Peyer's patch (tissue), 4 donors: Measurements from ENCODE around the gene TSR1.

Experiments used
- POLR2A ChIP-seq, 2 donors: fragments of 450-650 bp; IDR thresholded peaks; one replicate each; pipeline ENCODE4 v1.5.1; 2017; ENCODE audit warnings: antibody characterized with exemption in 2 of 2, mild to moderate bottlenecking in 2 of 2, moderate library complexity in 2 of 2
- TF ChIP-seq, protein P1 (sequence below), 6 experiments: fragments of 450-650 bp in 4 of 6; fragments of 200-600 bp in 2 of 6; sonication (generic) in 1 of 6; IDR thresholded peaks; one replicate each; pipeline ENCODE4 v1.5.1; 2017 to 2019; ENCODE audit warnings: antibody characterized with exemption in 6 of 6, mild to moderate bottlenecking in 3 of 6, moderate library complexity in 1 of 6

DNA sequence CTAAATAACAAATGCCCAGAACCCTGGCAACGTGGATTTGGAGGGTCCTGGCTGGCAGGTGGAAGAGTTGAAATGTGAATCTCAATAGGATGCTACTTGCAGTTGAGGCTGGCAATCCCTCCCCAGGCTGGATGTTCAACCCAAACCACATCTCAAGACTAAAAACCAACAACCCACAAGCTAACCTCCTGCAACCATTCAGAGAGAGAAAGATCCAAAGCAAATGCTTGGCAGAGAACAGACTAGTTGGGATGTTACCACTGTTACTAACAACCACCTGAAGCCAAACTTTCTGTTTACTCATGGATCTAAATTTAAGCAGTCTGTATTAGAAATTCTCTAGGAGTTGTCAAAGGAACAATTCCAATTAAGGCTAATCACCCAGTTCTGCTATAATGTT lies 60.5 kb downstream of the TSR1 start:
- TF ChIP-seq, protein P1, sequence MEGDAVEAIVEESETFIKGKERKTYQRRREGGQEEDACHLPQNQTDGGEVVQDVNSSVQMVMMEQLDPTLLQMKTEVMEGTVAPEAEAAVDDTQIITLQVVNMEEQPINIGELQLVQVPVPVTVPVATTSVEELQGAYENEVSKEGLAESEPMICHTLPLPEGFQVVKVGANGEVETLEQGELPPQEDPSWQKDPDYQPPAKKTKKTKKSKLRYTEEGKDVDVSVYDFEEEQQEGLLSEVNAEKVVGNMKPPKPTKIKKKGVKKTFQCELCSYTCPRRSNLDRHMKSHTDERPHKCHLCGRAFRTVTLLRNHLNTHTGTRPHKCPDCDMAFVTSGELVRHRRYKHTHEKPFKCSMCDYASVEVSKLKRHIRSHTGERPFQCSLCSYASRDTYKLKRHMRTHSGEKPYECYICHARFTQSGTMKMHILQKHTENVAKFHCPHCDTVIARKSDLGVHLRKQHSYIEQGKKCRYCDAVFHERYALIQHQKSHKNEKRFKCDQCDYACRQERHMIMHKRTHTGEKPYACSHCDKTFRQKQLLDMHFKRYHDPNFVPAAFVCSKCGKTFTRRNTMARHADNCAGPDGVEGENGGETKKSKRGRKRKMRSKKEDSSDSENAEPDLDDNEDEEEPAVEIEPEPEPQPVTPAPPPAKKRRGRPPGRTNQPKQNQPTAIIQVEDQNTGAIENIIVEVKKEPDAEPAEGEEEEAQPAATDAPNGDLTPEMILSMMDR (IDR thresholded peaks at IDR 0.05): no peak
- no peak for TF ChIP-seq POLR2A (IDR thresholded peaks at IDR 0.05)
